PC-9 (cell line): ENCODE measurements around the gene INMT.

Experiments used
- EZH2 ChIP-seq: fragments of 200-600 bp; sonication (generic); IDR thresholded peaks from 2 replicates; pipeline ENCODE4 v1.8.0; 2017; ENCODE audit warnings: antibody characterized with exemption, low read depth
- TF ChIP-seq, protein P1 (sequence below): fragments of 200-600 bp; sonication (generic); conservative IDR thresholded peaks from 2 replicates; pipeline ENCODE4 v1.6.1; 2017; ENCODE audit warnings: mixed run types, antibody characterized with exemption, mild to moderate bottlenecking, moderate library complexity

DNA sequence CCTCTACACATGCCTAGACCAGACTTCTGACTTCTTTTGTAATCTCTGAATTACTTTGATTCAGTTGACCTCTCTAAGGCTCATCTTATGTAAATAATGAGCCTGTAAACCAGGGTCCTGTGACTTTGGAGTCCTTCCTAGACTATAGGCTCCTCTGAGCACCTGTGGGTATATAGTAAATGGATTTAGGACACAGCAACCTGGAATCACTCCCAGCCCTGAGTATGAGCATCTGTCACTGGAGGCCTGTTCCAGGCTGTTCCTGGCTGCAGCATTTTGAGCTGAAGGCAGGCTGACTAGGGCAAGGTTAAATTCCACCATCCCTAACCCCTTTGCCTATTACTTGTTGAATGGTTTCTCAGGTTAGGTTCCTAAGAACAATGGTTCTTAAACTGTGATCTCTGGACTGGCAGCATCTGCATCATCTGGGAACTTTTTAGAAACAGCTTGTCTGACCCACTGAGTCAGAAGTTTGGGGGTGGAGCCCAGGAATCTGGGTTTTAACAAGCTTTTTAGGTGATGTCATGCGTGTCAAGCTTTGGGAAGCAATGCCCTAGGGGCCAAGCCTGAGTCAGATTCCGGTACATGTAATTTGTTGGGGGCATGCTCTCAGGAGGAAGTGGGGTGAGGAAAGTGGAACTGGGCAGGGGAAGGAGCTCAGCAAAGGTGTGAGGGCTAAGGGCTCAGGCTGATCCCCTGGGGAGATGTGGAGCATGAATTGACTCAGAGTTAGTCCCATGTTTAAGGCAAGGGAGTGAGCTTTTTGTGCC, 47.5 kb downstream of the INMT start:
- TF ChIP-seq, protein P1, sequence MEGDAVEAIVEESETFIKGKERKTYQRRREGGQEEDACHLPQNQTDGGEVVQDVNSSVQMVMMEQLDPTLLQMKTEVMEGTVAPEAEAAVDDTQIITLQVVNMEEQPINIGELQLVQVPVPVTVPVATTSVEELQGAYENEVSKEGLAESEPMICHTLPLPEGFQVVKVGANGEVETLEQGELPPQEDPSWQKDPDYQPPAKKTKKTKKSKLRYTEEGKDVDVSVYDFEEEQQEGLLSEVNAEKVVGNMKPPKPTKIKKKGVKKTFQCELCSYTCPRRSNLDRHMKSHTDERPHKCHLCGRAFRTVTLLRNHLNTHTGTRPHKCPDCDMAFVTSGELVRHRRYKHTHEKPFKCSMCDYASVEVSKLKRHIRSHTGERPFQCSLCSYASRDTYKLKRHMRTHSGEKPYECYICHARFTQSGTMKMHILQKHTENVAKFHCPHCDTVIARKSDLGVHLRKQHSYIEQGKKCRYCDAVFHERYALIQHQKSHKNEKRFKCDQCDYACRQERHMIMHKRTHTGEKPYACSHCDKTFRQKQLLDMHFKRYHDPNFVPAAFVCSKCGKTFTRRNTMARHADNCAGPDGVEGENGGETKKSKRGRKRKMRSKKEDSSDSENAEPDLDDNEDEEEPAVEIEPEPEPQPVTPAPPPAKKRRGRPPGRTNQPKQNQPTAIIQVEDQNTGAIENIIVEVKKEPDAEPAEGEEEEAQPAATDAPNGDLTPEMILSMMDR = no peak
- TF ChIP-seq EZH2 = no peak
